H9 (cell line): Measurements from ENCODE around the gene ZBTB49. TPM values are rescaled to one million over a fixed set of nuclear protein-coding genes. Genes with fewer than 3 reads are reported as not detected.

Experiments used
- DNase-seq: peaks from one replicate; pipeline ENCODE4 v3.0.0-alpha.2; 2017
- H2AFZ ChIP-seq: one replicate; pipeline ENCODE4 v1.6.1; 2013; ENCODE audit warnings: mild to moderate bottlenecking, low read length, control low read depth, moderate library complexity
- H2AK5ac ChIP-seq: 2 replicates; pipeline ENCODE4 v1.6.1; 2013; ENCODE audit warnings: low read length, control low read depth, mixed read lengths; ENCODE audit not compliant: insufficient read length
- H2BK120ac ChIP-seq: one replicate; pipeline ENCODE4 v1.6.1; 2013; ENCODE audit warnings: low read depth, mild to moderate bottlenecking, low read length, control low read depth, inconsistent platforms; ENCODE audit not compliant: poor library complexity, severe bottlenecking
- H2BK12ac ChIP-seq: 2 replicates; pipeline ENCODE4 v1.6.1; 2013; ENCODE audit warnings: low read length, control low read depth, mixed read lengths, low read depth; ENCODE audit not compliant: insufficient read length
- H2BK15ac ChIP-seq: 2 replicates; pipeline ENCODE4 v1.6.1; 2013; ENCODE audit warnings: low read depth, low read length, control low read depth
- H2BK20ac ChIP-seq: one replicate; pipeline ENCODE4 v1.6.1; 2013; ENCODE audit warnings: low read depth, mild to moderate bottlenecking, low read length, control low read depth, inconsistent platforms; ENCODE audit not compliant: poor library complexity, severe bottlenecking
- H2BK5ac ChIP-seq: 2 replicates; pipeline ENCODE4 v1.6.1; 2013; ENCODE audit warnings: low read length, control low read depth, mixed read lengths; ENCODE audit not compliant: insufficient read length
- H3K14ac ChIP-seq: 2 replicates; pipeline ENCODE4 v1.6.1; 2013; ENCODE audit warnings: low read length, control low read depth; ENCODE audit not compliant: insufficient read depth
- H3K18ac ChIP-seq: 2 replicates; pipeline ENCODE4 v1.6.1; 2013; ENCODE audit warnings: low read depth, mild to moderate bottlenecking, mixed read lengths, low read length, control low read depth; ENCODE audit not compliant: insufficient read length
- H3K23ac ChIP-seq: 2 replicates; pipeline ENCODE4 v1.6.1; 2013; ENCODE audit warnings: low read length, control low read depth, mixed read lengths, low read depth; ENCODE audit not compliant: insufficient read length
- H3K23me2 ChIP-seq: 2 replicates; pipeline ENCODE4 v1.6.1; 2013; ENCODE audit warnings: low read depth, mild to moderate bottlenecking, mixed read lengths, low read length, control low read depth; ENCODE audit not compliant: insufficient read length, poor library complexity, severe bottlenecking
- H3K27ac ChIP-seq: 2 replicates; pipeline ENCODE4 v1.5.1; 2013; ENCODE audit warnings: low read length, control low read depth, mixed read lengths, low read depth; ENCODE audit not compliant: insufficient read length
- H3K27me3 ChIP-seq: 2 replicates; pipeline ENCODE4 v1.6.1; 2013; ENCODE audit warnings: low read length, control low read depth, inconsistent platforms; ENCODE audit not compliant: insufficient read depth
- H3K4ac ChIP-seq: 2 replicates; pipeline ENCODE4 v1.6.1; 2013; ENCODE audit warnings: low read depth, mild to moderate bottlenecking, control low read depth, inconsistent platforms, low read length, moderate library complexity
- H3K4me1 ChIP-seq: 2 replicates; pipeline ENCODE4 v1.6.1; 2013; ENCODE audit warnings: low read length, control low read depth, inconsistent platforms; ENCODE audit not compliant: insufficient read depth
- H3K4me2 ChIP-seq: 2 replicates; pipeline ENCODE4 v1.6.1; 2013; ENCODE audit warnings: low read length, control low read depth, mixed read lengths; ENCODE audit not compliant: insufficient read length, insufficient read depth
- H3K56ac ChIP-seq: 2 replicates; pipeline ENCODE4 v1.6.1; 2013; ENCODE audit warnings: low read depth, mild to moderate bottlenecking, mixed read lengths, low read length, control low read depth; ENCODE audit not compliant: insufficient read length
- H3K79me1 ChIP-seq: 2 replicates; pipeline ENCODE4 v1.6.1; 2013; ENCODE audit warnings: low read depth, mild to moderate bottlenecking, moderate library complexity, low read length, control low read depth, inconsistent platforms; ENCODE audit not compliant: insufficient read depth, poor library complexity, severe bottlenecking
- H3K79me2 ChIP-seq: 2 replicates; pipeline ENCODE4 v1.6.1; 2013; ENCODE audit warnings: low read length, control low read depth, inconsistent platforms; ENCODE audit not compliant: insufficient read depth
- H3K9ac ChIP-seq: 2 replicates; pipeline ENCODE4 v1.6.1; 2013; ENCODE audit warnings: low read length, control low read depth, mixed read lengths; ENCODE audit not compliant: insufficient read length; ENCODE audit errors: extremely low read depth
- H3K9me3 ChIP-seq: one replicate; pipeline ENCODE4 v1.6.1; 2013; ENCODE audit warnings: low read depth, low read length, inconsistent platforms; ENCODE audit not compliant: control insufficient read depth
- H3T11ph ChIP-seq: one replicate; pipeline ENCODE4 v1.6.1; 2013; ENCODE audit warnings: mild to moderate bottlenecking, low read length, control low read depth, inconsistent platforms
- H4K20me1 ChIP-seq: one replicate; pipeline ENCODE4 v1.6.1; 2013; ENCODE audit not compliant: control insufficient read depth, insufficient read length, insufficient read depth
- H4K5ac ChIP-seq: 2 replicates; pipeline ENCODE4 v1.6.1; 2013; ENCODE audit warnings: low read depth, mild to moderate bottlenecking, mixed read lengths, low read length, control low read depth; ENCODE audit not compliant: insufficient read length
- H4K8ac ChIP-seq: replicated peaks from 2 replicates; pipeline ENCODE4 v1.6.1; 2013; ENCODE audit warnings: low read length, control low read depth, mixed read lengths, low read depth; ENCODE audit not compliant: insufficient read length
- H4K91ac ChIP-seq: 2 replicates; pipeline ENCODE4 v1.6.1; 2013; ENCODE audit warnings: low read depth, mild to moderate bottlenecking, moderate library complexity, mixed read lengths, low read length, control low read depth; ENCODE audit not compliant: insufficient read length
- H3K27ac Mint-ChIP-seq, 3 experiments: 2 replicates in 2 of 3; 3 replicates in 1 of 3; pipeline ENCODE4 v1.8.0; 2020 to 2021; ENCODE audit warnings: mixed read lengths in 3 of 3, mild to moderate bottlenecking in 1 of 3, moderate library complexity in 1 of 3
- H3K27me3 Mint-ChIP-seq: 2 replicates; pipeline ENCODE4 v1.8.0; 2021; ENCODE audit warnings: low read depth, mild to moderate bottlenecking, moderate library complexity, mixed read lengths
- H3K36me3 Mint-ChIP-seq, 3 experiments: 2 replicates in 2 of 3; 3 replicates in 1 of 3; pipeline ENCODE4 v1.8.0; 2020 to 2021; ENCODE audit warnings: low read depth in 3 of 3, mixed read lengths in 3 of 3; ENCODE audit not compliant: insufficient read depth in 1 of 3
- H3K4me1 Mint-ChIP-seq, 2 experiments: 2 replicates each; pipeline ENCODE4 v1.8.0; 2020; ENCODE audit warnings: mixed read lengths in 2 of 2
- H3K4me3 Mint-ChIP-seq, 2 experiments: 2 replicates in 1 of 2; 3 replicates in 1 of 2; pipeline ENCODE4 v1.8.0; 2020 to 2021; ENCODE audit warnings: mild to moderate bottlenecking in 2 of 2, mixed read lengths in 2 of 2, moderate library complexity in 1 of 2
- H3K9me3 Mint-ChIP-seq, 2 experiments: 2 replicates in 1 of 2; 3 replicates in 1 of 2; pipeline ENCODE4 v1.8.0; 2020; ENCODE audit warnings: mild to moderate bottlenecking in 2 of 2, mixed read lengths in 2 of 2, moderate library complexity in 1 of 2
- WGBS: extraction: QIAGEN DNeasy Blood & Tissue Kit; methylation state at CpG from one replicate; pipeline ENCODE4 v1.1.7; 2013; ENCODE audit warnings: missing lambda C conversion rate, low lambda C conversion rate, mixed read lengths; ENCODE audit not compliant: insufficient read length; ENCODE audit errors: extremely low coverage; 5-methylcytosine and 5-hydroxymethylcytosine counted together
- total RNA-seq: library from RNA; stranded (reverse); gene quantifications from 2 replicates; pipeline ENCODE4 v1.2.1, GENCODE V29; 2021
- TF ChIP-seq, protein P1 (sequence below): fragments of 200-600 bp; sonication (generic); conservative IDR thresholded peaks from 3 replicates; pipeline ENCODE4 v1.8.0; 2021; ENCODE audit warnings: antibody characterized with exemption, mild to moderate bottlenecking

The ZBTB49 gene
- total RNA-seq, 1 experiment from 2014 or later = 8.7 TPM

DNA sequence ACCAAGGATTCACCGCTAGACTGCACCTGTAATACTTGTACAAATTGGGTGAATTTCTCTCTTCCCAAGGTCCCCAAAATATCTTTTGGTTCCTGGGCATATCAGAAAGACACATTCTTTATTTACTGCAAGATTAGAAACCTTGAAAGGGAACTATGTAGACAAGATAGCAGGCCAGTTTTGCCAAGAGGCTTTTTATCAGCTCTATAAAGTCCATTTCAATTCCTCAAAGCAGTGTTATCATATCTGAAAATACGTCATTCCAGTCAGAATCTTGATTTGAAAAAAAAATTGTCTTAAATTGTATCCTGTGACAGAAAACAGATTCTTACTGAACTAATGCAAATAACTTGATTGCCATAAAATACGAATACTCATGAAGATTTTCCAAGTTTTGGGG, 59.8 kb downstream of the ZBTB49 start:
- Histone ChIP-seq H3K18ac (no peak overlapping the region), H2BK12ac (no peak overlapping the region), H4K8ac (no peak overlapping the region), H3K79me1 (no peaks in the 10 kb centered on the region), H3K9me3 (no peaks in the 10 kb centered on the region), H2AFZ (no peak overlapping the region), H2BK15ac (no peak overlapping the region), H3K23ac (no peak overlapping the region), H3K79me2 (no peaks in the 10 kb centered on the region), H3K27ac (no peak overlapping the region), H3K9ac (no peak overlapping the region), H3K23me2 (no peaks in the 10 kb centered on the region), H4K20me1 (no peaks in the 10 kb centered on the region), H4K5ac (no peak overlapping the region), H3K27me3 (no peaks in the 10 kb centered on the region), H3K56ac (no peak overlapping the region), H2BK120ac (no peak overlapping the region), H3K14ac (no peak overlapping the region), H3K4me1 (no peaks in the 10 kb centered on the region), H2BK20ac (no peak overlapping the region), H2AK5ac (no peak overlapping the region), H2BK5ac (no peak overlapping the region), H3K4me2 (no peak overlapping the region), H3T11ph (no peak overlapping the region), H3K4ac (no peak overlapping the region), H4K91ac (no peak overlapping the region)
- no CpG with 5 or more reads among the region's 3 CpGs for WGBS
- Mint-ChIP-seq H3K4me3 (no peak overlapping the region), H3K36me3 (no peaks in the 10 kb centered on the region), H3K4me1 (peaks cover 0 to 14% of the 10 kb centered on the region in 2 experiments; a peak in 2 of 4 replicates), H3K9me3 (peaks cover 3 to 8% of the 10 kb centered on the region in 2 experiments), H3K27ac (no peak overlapping the region), H3K27me3 (peaks cover 27% of the 10 kb centered on the region)
- DNase-seq = no peak
- TF ChIP-seq, protein P1, sequence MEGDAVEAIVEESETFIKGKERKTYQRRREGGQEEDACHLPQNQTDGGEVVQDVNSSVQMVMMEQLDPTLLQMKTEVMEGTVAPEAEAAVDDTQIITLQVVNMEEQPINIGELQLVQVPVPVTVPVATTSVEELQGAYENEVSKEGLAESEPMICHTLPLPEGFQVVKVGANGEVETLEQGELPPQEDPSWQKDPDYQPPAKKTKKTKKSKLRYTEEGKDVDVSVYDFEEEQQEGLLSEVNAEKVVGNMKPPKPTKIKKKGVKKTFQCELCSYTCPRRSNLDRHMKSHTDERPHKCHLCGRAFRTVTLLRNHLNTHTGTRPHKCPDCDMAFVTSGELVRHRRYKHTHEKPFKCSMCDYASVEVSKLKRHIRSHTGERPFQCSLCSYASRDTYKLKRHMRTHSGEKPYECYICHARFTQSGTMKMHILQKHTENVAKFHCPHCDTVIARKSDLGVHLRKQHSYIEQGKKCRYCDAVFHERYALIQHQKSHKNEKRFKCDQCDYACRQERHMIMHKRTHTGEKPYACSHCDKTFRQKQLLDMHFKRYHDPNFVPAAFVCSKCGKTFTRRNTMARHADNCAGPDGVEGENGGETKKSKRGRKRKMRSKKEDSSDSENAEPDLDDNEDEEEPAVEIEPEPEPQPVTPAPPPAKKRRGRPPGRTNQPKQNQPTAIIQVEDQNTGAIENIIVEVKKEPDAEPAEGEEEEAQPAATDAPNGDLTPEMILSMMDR = no peak
